Suprapubic skin (tissue), 3 donors: ENCODE results near the gene SLC22A16.

Experiments used
- EP300 ChIP-seq: sonication (generic); formaldehyde crosslinking; IDR thresholded peaks from one replicate; pipeline ENCODE4 v1.6.1; 2017; ENCODE audit warnings: antibody characterized with exemption
- TF ChIP-seq, protein P1 (sequence below), 2 donors: fragments of 200-600 bp in 1 of 2; fragments of 450-650 bp in 1 of 2; sonication (generic) in 1 of 2; IDR thresholded peaks; one replicate each; pipeline ENCODE4 v1.5.1; 2016 to 2019; ENCODE audit warnings: antibody characterized with exemption in 2 of 2, mild to moderate bottlenecking in 1 of 2, moderate library complexity in 1 of 2

DNA sequence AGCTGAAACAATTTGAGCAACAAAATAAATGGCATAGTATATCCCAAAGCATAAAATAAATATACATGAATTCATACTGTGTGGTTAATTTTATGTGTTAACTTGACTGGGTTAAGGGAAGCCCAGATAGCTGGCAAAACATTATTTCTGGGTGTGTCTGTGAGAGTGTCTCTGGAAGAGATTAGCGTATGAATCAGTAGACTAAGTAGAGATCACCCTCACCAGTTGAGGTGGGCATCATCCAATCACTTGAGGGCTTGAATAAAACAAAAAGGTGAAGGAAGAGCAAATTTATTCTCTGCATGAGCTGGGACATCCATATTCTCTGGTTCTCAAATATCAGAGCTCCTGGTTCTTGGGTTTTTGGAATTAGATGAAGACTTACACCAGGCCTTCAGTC is 17.9 kb downstream of the SLC22A16 start:
- TF ChIP-seq, protein P1, sequence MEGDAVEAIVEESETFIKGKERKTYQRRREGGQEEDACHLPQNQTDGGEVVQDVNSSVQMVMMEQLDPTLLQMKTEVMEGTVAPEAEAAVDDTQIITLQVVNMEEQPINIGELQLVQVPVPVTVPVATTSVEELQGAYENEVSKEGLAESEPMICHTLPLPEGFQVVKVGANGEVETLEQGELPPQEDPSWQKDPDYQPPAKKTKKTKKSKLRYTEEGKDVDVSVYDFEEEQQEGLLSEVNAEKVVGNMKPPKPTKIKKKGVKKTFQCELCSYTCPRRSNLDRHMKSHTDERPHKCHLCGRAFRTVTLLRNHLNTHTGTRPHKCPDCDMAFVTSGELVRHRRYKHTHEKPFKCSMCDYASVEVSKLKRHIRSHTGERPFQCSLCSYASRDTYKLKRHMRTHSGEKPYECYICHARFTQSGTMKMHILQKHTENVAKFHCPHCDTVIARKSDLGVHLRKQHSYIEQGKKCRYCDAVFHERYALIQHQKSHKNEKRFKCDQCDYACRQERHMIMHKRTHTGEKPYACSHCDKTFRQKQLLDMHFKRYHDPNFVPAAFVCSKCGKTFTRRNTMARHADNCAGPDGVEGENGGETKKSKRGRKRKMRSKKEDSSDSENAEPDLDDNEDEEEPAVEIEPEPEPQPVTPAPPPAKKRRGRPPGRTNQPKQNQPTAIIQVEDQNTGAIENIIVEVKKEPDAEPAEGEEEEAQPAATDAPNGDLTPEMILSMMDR (IDR thresholded peaks at IDR 0.05): no peak
- TF ChIP-seq EP300: no peak
